ENCODE results near the gene GTF3C4.

GTF3C4 gene

DNA sequence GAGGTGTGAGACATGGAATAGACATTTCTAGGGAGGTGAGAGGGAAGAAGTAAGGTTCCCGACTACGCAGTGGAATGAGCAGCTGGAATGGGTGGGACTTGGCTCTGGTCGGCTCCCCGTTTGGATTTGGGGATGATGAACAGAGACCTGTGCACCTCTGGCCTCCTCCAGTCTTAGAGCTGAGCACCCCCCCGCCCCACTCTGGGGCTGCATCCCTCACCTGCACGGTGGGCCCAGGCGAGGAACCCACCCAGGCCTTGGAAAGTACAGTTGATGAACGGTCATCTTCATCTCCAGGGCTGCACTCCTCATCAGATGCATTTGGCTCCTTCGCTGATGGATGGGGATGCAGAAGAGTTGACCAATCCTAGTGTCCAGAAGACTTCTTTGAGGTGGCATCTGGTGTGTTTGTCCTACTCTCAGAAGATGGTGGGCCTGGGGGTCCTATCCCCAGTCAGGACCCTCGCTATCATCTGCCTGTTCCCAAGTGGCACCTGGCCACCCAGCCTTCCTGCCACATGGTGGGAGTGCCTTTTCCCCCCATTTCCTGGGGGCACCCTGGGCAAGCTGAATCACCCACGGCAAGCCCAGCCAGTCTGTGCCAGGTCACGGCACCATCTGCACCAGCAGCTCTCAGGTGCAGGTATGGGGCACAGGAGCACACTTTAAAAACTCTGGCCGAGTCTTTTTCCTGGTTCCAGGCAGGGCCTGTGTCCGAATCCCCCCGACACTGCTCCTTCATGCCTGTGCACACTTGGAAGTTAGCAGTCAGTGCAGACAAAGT lies 70.5 kb downstream of the GTF3C4 start:
- DNase-seq, result no peak

DNA sequence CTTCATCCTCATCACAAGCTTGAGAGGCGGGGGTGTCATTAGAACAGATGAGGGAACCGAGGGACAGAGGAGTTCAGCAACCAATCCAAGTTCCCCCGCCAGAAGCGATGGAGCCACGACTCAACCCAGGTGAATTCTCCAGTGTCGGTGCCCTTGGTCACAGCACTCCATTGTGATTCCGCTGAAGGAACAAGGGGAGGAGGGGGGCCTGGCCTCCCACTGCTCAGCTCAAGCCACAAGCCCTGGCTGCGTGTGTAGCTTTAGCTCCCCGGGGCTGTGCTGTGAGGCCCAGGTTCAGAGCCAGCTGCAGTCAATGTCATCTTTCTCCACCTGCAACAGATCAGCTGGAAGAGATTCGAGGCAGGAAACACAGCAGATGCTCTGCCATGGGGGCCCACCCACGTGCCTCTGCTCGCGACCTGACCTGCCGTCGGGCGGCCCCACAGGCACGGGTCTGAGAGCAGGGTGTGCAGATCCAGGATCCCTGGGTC lies 72.6 kb downstream of the GTF3C4 start:
- no peak for DNase-seq

DNA sequence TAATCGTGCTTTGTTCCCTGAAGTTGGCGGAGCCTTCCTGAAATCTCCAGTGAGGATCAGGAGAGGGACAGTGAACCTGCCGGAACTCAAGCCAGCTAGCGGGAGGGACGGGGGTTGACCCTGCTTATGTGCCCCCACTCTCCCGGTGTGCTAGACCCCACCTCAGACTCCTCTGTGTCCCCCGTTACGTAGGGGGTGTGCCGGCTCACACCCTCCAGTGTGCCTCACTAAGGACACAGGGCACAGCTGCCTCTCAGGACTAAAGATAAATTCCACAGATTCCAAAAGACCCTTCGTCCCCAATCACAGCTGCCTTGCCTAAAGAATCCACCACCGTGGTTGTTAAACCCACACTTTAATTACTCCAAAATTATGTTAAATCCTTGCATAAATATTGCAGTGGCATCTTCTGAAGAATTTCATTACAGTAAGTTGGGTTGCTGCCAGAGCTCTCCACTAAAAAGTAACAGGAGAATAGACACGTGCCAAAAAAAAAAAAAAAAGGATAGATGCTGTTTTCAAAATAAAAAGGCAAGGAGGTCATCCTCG lies 73.7 kb downstream of the GTF3C4 start:
- no peak for DNase-seq

Measured in NCI-H1436 (cell line).